Astrocyte (in vitro differentiated cells and primary cell): ENCODE measurements around the gene OSCP1. TPM values are rescaled to one million over a fixed set of nuclear protein-coding genes. Genes with fewer than 3 reads are reported as not detected.
"Not testable (repeated sequence)": the region's sequence is repeated elsewhere in the genome, so short reads cannot be mapped to it uniquely, and the experiment has no call there.

ENCODE experiments used
- DNase-seq: peaks from one replicate; pipeline ENCODE4 v3.0.0-alpha.2; 2010; ENCODE audit warnings: low read depth
- FAIRE-seq: peaks from 2 replicates; lab custom pipeline; 2011; peaks lifted over from hg19 to GRCh38; lab: Jason Lieb, UNC
- H2AFZ ChIP-seq: 2 replicates; pipeline ENCODE4 v1.6.0; 2012; ENCODE audit warnings: low read depth, low read length, inconsistent platforms
- H3K27ac ChIP-seq: 2 replicates; pipeline ENCODE4 v1.5.1; 2011; ENCODE audit warnings: low read depth, low read length, inconsistent platforms
- H3K27me3 ChIP-seq: 2 replicates; pipeline ENCODE4 v1.6.0; 2011; ENCODE audit warnings: low read length, inconsistent platforms; ENCODE audit not compliant: insufficient read depth
- H3K36me3 ChIP-seq: 2 replicates; pipeline ENCODE4 v1.5.1; 2011; ENCODE audit warnings: low read length, inconsistent platforms; ENCODE audit not compliant: insufficient read depth
- H3K4me1 ChIP-seq: 2 replicates; pipeline ENCODE4 v1.5.1; 2011; ENCODE audit warnings: low read length, inconsistent platforms; ENCODE audit not compliant: insufficient read depth
- H3K4me2 ChIP-seq: 2 replicates; pipeline ENCODE4 v1.6.0; 2012; ENCODE audit warnings: low read length, inconsistent platforms
- H3K4me3 ChIP-seq: 2 replicates; pipeline ENCODE4 v1.5.1; 2011; ENCODE audit warnings: low read depth, mild to moderate bottlenecking, low read length, inconsistent platforms; ENCODE audit not compliant: insufficient read depth
- H3K79me2 ChIP-seq: 2 replicates; pipeline ENCODE4 v1.6.0; 2012; ENCODE audit warnings: mild to moderate bottlenecking, low read length, inconsistent platforms; ENCODE audit not compliant: insufficient read depth
- H3K9ac ChIP-seq: 2 replicates; pipeline ENCODE4 v1.6.0; 2012; ENCODE audit warnings: mild to moderate bottlenecking, low read length, inconsistent platforms
- H3K9me3 ChIP-seq: 2 replicates; pipeline ENCODE4 v1.5.1; 2012; ENCODE audit warnings: low read depth, mild to moderate bottlenecking, low read length, inconsistent platforms; ENCODE audit not compliant: insufficient read depth
- H4K20me1 ChIP-seq: 2 replicates; pipeline ENCODE4 v1.6.0; 2012; ENCODE audit warnings: low read length, inconsistent platforms; ENCODE audit not compliant: insufficient read depth
- H3K27ac Mint-ChIP-seq: one replicate; pipeline ENCODE4 v1.8.0; 2021; ENCODE audit warnings: mild to moderate bottlenecking, mixed read lengths; ENCODE audit not compliant: unreplicated experiment
- H3K27me3 Mint-ChIP-seq: one replicate; pipeline ENCODE4 v1.8.0; 2021; ENCODE audit warnings: low read depth, mixed read lengths; ENCODE audit not compliant: unreplicated experiment
- H3K36me3 Mint-ChIP-seq: one replicate; pipeline ENCODE4 v1.8.0; 2021; ENCODE audit warnings: low read depth, mixed read lengths; ENCODE audit not compliant: unreplicated experiment
- H3K4me1 Mint-ChIP-seq: one replicate; pipeline ENCODE4 v1.8.0; 2021; ENCODE audit warnings: low read depth, mixed read lengths; ENCODE audit not compliant: unreplicated experiment
- H3K4me3 Mint-ChIP-seq: one replicate; pipeline ENCODE4 v1.8.0; 2021; ENCODE audit warnings: mild to moderate bottlenecking, moderate library complexity, mixed read lengths; ENCODE audit not compliant: unreplicated experiment
- H3K9me3 Mint-ChIP-seq: one replicate; pipeline ENCODE4 v1.8.0; 2021; ENCODE audit warnings: mild to moderate bottlenecking, mixed read lengths; ENCODE audit not compliant: unreplicated experiment
- EZH2 ChIP-seq: IDR thresholded peaks from 2 replicates; pipeline ENCODE4 v1.6.1; 2012; ENCODE audit warnings: mild to moderate bottlenecking, low read length, inconsistent platforms; ENCODE audit not compliant: insufficient read depth
- total RNA-seq: library from RNA; stranded (reverse); gene quantifications from 2 replicates; pipeline ENCODE4 v1.2.1, GENCODE V29; 2021
- TF ChIP-seq, protein P1 (sequence below): IDR thresholded peaks from 2 replicates; pipeline ENCODE4 v1.5.1; 2011; ENCODE audit warnings: low read depth, mild to moderate bottlenecking, inconsistent platforms, low read length, moderate library complexity; ENCODE audit not compliant: insufficient read depth

The OSCP1 gene
- total RNA-seq, 1 donor from 2014 or later: 6.3 TPM

DNA sequence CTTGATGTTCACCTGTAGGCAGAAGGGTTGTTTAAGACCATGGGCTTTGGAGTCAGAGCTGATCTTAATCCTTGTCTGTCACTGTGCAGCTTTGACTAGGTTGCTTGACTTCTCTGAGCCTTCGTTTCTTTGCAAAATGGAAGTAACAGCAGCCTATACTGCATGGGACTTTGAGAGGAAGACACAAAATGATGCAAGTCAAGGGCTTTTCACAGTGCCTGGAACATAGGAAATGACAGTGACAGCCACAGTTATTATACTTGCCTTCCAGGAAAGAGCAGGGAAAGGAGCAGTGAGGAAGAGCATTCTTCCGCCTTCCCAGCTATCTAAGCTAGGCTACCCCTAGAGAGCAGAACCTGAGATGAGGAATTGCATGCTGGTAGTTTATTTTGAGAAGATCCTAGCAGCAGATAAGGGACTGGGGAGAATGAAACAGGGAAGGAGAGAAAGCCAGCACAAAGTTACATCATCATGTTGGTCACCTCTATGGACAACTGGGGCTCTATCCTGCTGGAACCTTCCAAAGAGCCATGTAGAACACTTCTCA is 29.3 kb upstream of the OSCP1 start:
- H3K4me2 ChIP-seq: no peak overlapping the region
- Mint-ChIP-seq H3K9me3 (no peaks in the 10 kb centered on the region), H3K4me3 (no peak overlapping the region), H3K4me1 (peaks cover 10% of the 10 kb centered on the region), H3K36me3 (no peaks in the 10 kb centered on the region), H3K27ac (no peak overlapping the region), H3K27me3 (peaks cover 30% of the 10 kb centered on the region)
- no peak overlapping the region for H3K27ac ChIP-seq
- H3K4me3 ChIP-seq: no peak overlapping the region
- DNase-seq (no peak), FAIRE-seq (no peak)
- no peaks in the 10 kb centered on the region for H3K79me2 ChIP-seq
- TF ChIP-seq, protein P1, sequence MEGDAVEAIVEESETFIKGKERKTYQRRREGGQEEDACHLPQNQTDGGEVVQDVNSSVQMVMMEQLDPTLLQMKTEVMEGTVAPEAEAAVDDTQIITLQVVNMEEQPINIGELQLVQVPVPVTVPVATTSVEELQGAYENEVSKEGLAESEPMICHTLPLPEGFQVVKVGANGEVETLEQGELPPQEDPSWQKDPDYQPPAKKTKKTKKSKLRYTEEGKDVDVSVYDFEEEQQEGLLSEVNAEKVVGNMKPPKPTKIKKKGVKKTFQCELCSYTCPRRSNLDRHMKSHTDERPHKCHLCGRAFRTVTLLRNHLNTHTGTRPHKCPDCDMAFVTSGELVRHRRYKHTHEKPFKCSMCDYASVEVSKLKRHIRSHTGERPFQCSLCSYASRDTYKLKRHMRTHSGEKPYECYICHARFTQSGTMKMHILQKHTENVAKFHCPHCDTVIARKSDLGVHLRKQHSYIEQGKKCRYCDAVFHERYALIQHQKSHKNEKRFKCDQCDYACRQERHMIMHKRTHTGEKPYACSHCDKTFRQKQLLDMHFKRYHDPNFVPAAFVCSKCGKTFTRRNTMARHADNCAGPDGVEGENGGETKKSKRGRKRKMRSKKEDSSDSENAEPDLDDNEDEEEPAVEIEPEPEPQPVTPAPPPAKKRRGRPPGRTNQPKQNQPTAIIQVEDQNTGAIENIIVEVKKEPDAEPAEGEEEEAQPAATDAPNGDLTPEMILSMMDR: no peak
- no peak for TF ChIP-seq EZH2
- H3K9ac ChIP-seq: no peak overlapping the region
- H2AFZ ChIP-seq: no peak overlapping the region
- no peaks in the 10 kb centered on the region for H4K20me1 ChIP-seq
- no peaks in the 10 kb centered on the region for H3K36me3 ChIP-seq
- peaks cover 15% of the 10 kb centered on the region for H3K27me3 ChIP-seq
- H3K4me1 ChIP-seq: no peaks in the 10 kb centered on the region
- H3K9me3 ChIP-seq: no peaks in the 10 kb centered on the region

DNA sequence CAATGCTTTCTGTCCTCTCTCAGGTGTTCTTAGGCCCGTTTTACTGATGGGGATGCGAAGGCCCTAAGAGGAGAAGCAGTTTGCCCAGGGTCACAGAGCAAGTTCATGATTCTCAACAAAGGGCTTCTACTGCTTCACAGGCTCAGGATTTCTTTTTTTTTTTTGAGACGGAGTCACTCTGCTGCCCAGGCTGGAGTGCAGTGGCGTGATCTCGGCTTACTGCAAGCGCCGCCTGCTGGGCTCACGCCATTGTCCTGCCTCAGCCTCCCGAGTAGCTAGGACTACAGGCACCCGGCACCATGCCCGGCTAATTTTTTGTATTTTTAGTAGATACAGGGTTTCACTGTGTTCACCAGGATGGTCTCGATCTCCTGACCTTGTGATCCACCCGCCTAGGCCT is 27.4 kb upstream of the OSCP1 start:
- FAIRE-seq, H4K20me1 ChIP-seq, H3K4me1 ChIP-seq, DNase-seq, H3K4me1 Mint-ChIP-seq, H2AFZ ChIP-seq, H3K27ac ChIP-seq, H3K4me2 ChIP-seq, H3K36me3 ChIP-seq, H3K4me3 ChIP-seq, H3K36me3 Mint-ChIP-seq, H3K4me3 Mint-ChIP-seq, H3K9me3 Mint-ChIP-seq, H3K9me3 ChIP-seq, H3K79me2 ChIP-seq, H3K9ac ChIP-seq, H3K27ac Mint-ChIP-seq: not testable (repeated sequence)
- H3K27me3 ChIP-seq: peaks cover 11% of the 10 kb centered on the region
- peaks cover 40% of the 10 kb centered on the region for H3K27me3 Mint-ChIP-seq

DNA sequence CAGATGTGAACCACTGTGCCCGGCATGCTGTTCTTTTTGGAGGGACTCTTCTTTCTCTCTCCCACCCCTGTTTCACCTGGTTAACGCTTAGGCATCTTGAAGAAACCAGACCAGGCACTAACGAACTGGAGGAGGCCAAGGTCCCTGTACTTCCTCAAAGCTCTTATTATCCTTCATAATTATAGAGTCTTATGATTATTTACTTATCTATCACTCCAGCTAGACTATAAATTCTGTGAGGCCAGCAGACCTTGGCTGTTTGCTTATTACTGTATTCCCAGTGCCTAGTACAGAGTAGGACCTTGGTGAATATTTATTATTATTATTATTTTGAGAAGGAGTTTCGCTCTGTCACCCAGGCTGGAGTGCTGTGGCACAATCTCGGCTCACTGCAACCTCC is 26.7 kb upstream of the OSCP1 start:
- Mint-ChIP-seq H3K27ac (no peak overlapping the region), H3K36me3 (peaks cover 2% of the 10 kb centered on the region), H3K9me3 (no peaks in the 10 kb centered on the region), H3K4me1 (peaks cover 6% of the 10 kb centered on the region), H3K27me3 (peaks cover 37% of the 10 kb centered on the region), H3K4me3 (no peak overlapping the region)
- H4K20me1 ChIP-seq: no peaks in the 10 kb centered on the region
- no peaks in the 10 kb centered on the region for H3K4me1 ChIP-seq
- H3K4me2 ChIP-seq: no peak overlapping the region
- no peaks in the 10 kb centered on the region for H3K36me3 ChIP-seq
- H3K27me3 ChIP-seq: peaks cover 11% of the 10 kb centered on the region
- DNase-seq: no peak
- no peak for TF ChIP-seq EZH2
- TF ChIP-seq, protein P1: no peak
- no peak overlapping the region for H2AFZ ChIP-seq
- H3K79me2 ChIP-seq: no peaks in the 10 kb centered on the region
- no peaks in the 10 kb centered on the region for H3K9me3 ChIP-seq
- no peak overlapping the region for H3K27ac ChIP-seq
- no peak for FAIRE-seq
- no peak overlapping the region for H3K9ac ChIP-seq
- no peak overlapping the region for H3K4me3 ChIP-seq
